HCT116 (cell line): Measurements from ENCODE around the gene BTBD9. TPM values are rescaled to one million over a fixed set of nuclear protein-coding genes. Genes with fewer than 3 reads are reported as not detected.

Experiments
- ATAC-seq: fragments of 200-7000 bp; cut with Tn5 transposase; 2 replicates; pipeline ENCODE4 v1.9.1; 2020; ENCODE audit warnings: mild to moderate bottlenecking, moderate library complexity
- BruUV-seq: library from RNA; stranded (reverse); fragments of 400-500 nt; replicated peaks from 2 replicates; lab custom pipeline; 2021; lab: Mats Ljungman, UMichigan
- CTCF ChIA-PET: fragments of 300-600 bp; sonication (Branson Sonifier 250); formaldehyde crosslinking; loops from one replicate; lab custom pipeline; 2021; ENCODE audit warnings: antibody characterized with exemption; lab: Charles Lee
- POLR2A ChIA-PET: fragments of 300-600, 350-600 bp; sonication (Branson Sonifier 250); formaldehyde crosslinking; loops from one replicate; lab custom pipeline; 2021; ENCODE audit warnings: antibody characterized with exemption; lab: Charles Lee
- RAD21 ChIA-PET, 2 experiments: fragments of 300-600 bp; sonication (Branson Sonifier 250); formaldehyde crosslinking; loops; one replicate each; lab custom pipeline; 2023; ENCODE audit warnings: low total read pairs in 2 of 2; ENCODE audit not compliant: uncharacterized antibody in 2 of 2, unreplicated experiment in 2 of 2, low non-redundant PET in 1 of 2; lab: Charles Lee
- DNase-seq: peaks from one replicate; pipeline ENCODE4 v3.0.0-alpha.2; 2010; ENCODE audit warnings: low read depth, low spot score
- H2AFZ ChIP-seq: fragments of 200-600 bp; shearing (Covaris generic), sonication (generic); 2 replicates; pipeline ENCODE4 v1.6.1; 2017; ENCODE audit warnings: low read depth, mixed run types, mixed read lengths, antibody characterized with exemption, low read length; ENCODE audit not compliant: poor library complexity, severe bottlenecking
- H3K27ac ChIP-seq: 2 replicates; pipeline ENCODE4 v1.5.1; 2012; ENCODE audit warnings: low read depth, low read length
- H3K27me3 ChIP-seq: fragments of 200-600 bp; sonication (generic); 2 replicates; pipeline ENCODE4 v1.6.1; 2016; ENCODE audit warnings: mixed run types, low read length, mixed read lengths; ENCODE audit not compliant: insufficient read depth
- H3K36me3 ChIP-seq, 2 experiments: fragments of 200-500 bp in 1 of 2; fragments of 200-600 bp in 1 of 2; sonication (Bioruptor generic) in 1 of 2; sonication (generic) in 1 of 2; 2 replicates each; pipeline versions ENCODE4 v1.5.1 to v1.6.1; 2014 to 2016; ENCODE audit warnings: low read length in 2 of 2, inconsistent platforms in 1 of 2, mixed read lengths in 1 of 2, mixed run types in 1 of 2; ENCODE audit not compliant: insufficient read depth in 2 of 2, control insufficient read depth in 1 of 2
- H3K4me1 ChIP-seq, 2 experiments: fragments of 200-600 bp in 1 of 2; sonication (generic) in 1 of 2; 2 replicates each; pipeline versions ENCODE4 v1.5.1 to v1.6.1; 2012 to 2017; ENCODE audit warnings: low read length in 2 of 2, inconsistent platforms in 1 of 2, mild to moderate bottlenecking in 1 of 2, mixed read lengths in 1 of 2, mixed run types in 1 of 2, moderate library complexity in 1 of 2; ENCODE audit not compliant: insufficient read depth in 2 of 2, control insufficient read depth in 1 of 2
- H3K4me2 ChIP-seq: fragments of 200-600 bp; sonication (generic); 2 replicates; pipeline ENCODE4 v1.6.1; 2017; ENCODE audit warnings: mixed run types, low read length, mixed read lengths
- H3K4me3 ChIP-seq, 2 experiments: fragments of 200-600 bp in 1 of 2; sonication (generic) in 1 of 2; replicated peaks in 1 of 2; 2 replicates each; pipeline ENCODE4 v1.5.1; 2011 to 2016; ENCODE audit warnings: low read length in 2 of 2, control low read depth in 1 of 2, low read depth in 1 of 2, mild to moderate bottlenecking in 1 of 2, mixed read lengths in 1 of 2, mixed run types in 1 of 2
- H3K79me2 ChIP-seq: fragments of 200-600 bp; sonication (generic); 2 replicates; pipeline ENCODE4 v1.6.1; 2017; ENCODE audit warnings: mild to moderate bottlenecking, mixed run types, low read length, moderate library complexity, mixed read lengths; ENCODE audit not compliant: insufficient read depth
- H3K9ac ChIP-seq: fragments of 200-600 bp; sonication (generic); 2 replicates; pipeline ENCODE4 v1.6.1; 2016; ENCODE audit warnings: low read length, mixed read lengths
- H3K9me2 ChIP-seq: fragments of 200-600 bp; sonication (generic), shearing (Covaris generic); 2 replicates; pipeline ENCODE4 v1.6.1; 2017; ENCODE audit warnings: mixed run types, mild to moderate bottlenecking, moderate library complexity; ENCODE audit not compliant: insufficient read depth
- H3K9me3 ChIP-seq, 2 experiments: fragments of 200-500 bp in 1 of 2; fragments of 200-600 bp in 1 of 2; sonication (Bioruptor generic) in 1 of 2; sonication (generic) in 1 of 2; 2 replicates each; pipeline ENCODE4 v1.6.1; 2014 to 2017; ENCODE audit warnings: low read length in 2 of 2, mixed read lengths in 2 of 2, inconsistent platforms in 1 of 2, low read depth in 1 of 2, mild to moderate bottlenecking in 1 of 2, mixed run types in 1 of 2, moderate library complexity in 1 of 2; ENCODE audit not compliant: control insufficient read depth in 1 of 2, insufficient read depth in 1 of 2
- H4K20me1 ChIP-seq: fragments of 200-600 bp; sonication (generic), shearing (Covaris generic); 2 replicates; pipeline ENCODE4 v1.6.1; 2017; ENCODE audit warnings: mixed run types, mild to moderate bottlenecking, moderate library complexity; ENCODE audit not compliant: insufficient read depth
- EGR1 ChIP-seq: IDR thresholded peaks from 2 replicates; pipeline ENCODE4 v1.6.1; 2012; ENCODE audit warnings: low read depth
- ELF1 ChIP-seq: IDR thresholded peaks from 2 replicates; pipeline ENCODE4 v1.6.1; 2012; ENCODE audit warnings: low read depth, borderline replicate concordance
- EZH2phosphoT487 ChIP-seq: fragments of 200-600 bp; IDR thresholded peaks from 2 replicates; pipeline ENCODE4 v1.6.1; 2018; ENCODE audit warnings: antibody characterized with exemption, borderline replicate concordance
- RAD21 ChIP-seq: IDR thresholded peaks from 2 replicates; pipeline ENCODE4 v1.6.1; 2012; ENCODE audit warnings: low read depth, mild to moderate bottlenecking
- REST ChIP-seq: IDR thresholded peaks from 2 replicates; pipeline ENCODE4 v1.6.1; 2012; ENCODE audit warnings: low read depth
- SP1 ChIP-seq: IDR thresholded peaks from 2 replicates; pipeline ENCODE4 v1.6.1; 2012; ENCODE audit warnings: low read depth
- intact Hi-C: fragments of 100-400 bp; cut with micrococcal nuclease; formaldehyde crosslinking; loops from 2 replicates; pipeline ENCODE4 v1.10.0; 2022
- total RNA-seq: library from RNA; stranded (reverse); gene quantifications from one replicate; pipeline ENCODE4 v1.2.1, GENCODE V29; 2021; ENCODE audit not compliant: unreplicated experiment

BTBD9 gene
- total RNA-seq, 1 experiment from 2014 or later, result 10.9 TPM

- Histone ChIP-seq H3K9me3 (no peaks in the 10 kb centered on the region), H3K4me3 (peak overlapping the region; percentile 83 to 86), H3K36me3 (no peaks in the 10 kb centered on the region), H3K9ac (peak overlapping the region; percentile 75), H3K9me2 (no peaks in the 10 kb centered on the region), H3K27me3 (no peaks in the 10 kb centered on the region), H2AFZ (peak overlapping the region; percentile 94), H3K79me2 (no peaks in the 10 kb centered on the region; the same call in 1 of the 2 replicates), H3K27ac (peak overlapping the region; percentile 89), H3K4me2 (peak overlapping the region; percentile 79), H4K20me1 (no peaks in the 10 kb centered on the region), H3K4me1 (peaks cover 12 to 17% of the 10 kb centered on the region in 2 experiments; a peak in 3 of 4 replicates)
- no peak for TF ChIP-seq EGR1
- no peak for TF ChIP-seq ELF1
- no peak for TF ChIP-seq SP1
- TF ChIP-seq REST, result no peak
- TF ChIP-seq EZH2phosphoT487, result no peak
- TF ChIP-seq RAD21, result no peak
- TSS peak; percentile 59 for BruUV-seq
- ChIA-PET RAD21 (no interaction called here), POLR2A (no interaction called here), CTCF (no interaction called here)
- intact Hi-C loops, result no loop called here
- ATAC-seq (no peak), DNase-seq (no peak)
Measured at GRCh38 chr6:38640216-38640909, 634 bp upstream of the BTBD9 start.
